SK-N-MC (cell line): ENCODE results near the gene RAB3IP.

Experiments used
- EZH2 ChIP-seq: fragments of 200-600 bp; sonication (generic); IDR thresholded peaks from one replicate; pipeline ENCODE4 v1.6.1; 2017; ENCODE audit warnings: antibody characterized with exemption
- POLR2AphosphoS5 ChIP-seq: IDR thresholded peaks from 2 replicates; pipeline ENCODE4 v1.6.1; 2012; ENCODE audit warnings: mild to moderate bottlenecking, low read depth, low read length, borderline replicate concordance

DNA sequence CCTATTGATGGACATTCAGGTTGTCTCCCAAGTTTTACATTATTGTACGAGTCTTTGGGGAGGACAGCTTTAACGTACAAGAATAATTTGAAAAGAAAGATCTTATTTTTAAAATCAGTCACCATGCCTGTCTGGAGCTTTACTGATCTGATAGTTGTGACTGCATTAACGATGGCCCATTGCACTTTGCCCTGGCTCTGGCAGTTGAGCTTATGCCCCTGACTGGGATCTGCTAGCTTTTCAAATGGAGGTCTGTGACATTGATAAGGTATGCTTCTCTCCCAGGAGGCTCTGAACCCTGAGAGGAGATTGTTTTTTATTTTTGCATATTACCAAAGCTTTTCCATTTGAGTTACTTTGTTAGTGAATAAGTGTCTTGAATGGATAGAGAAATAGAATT, 17.9 kb upstream of the RAB3IP start:
- TF ChIP-seq POLR2AphosphoS5: no peak
- TF ChIP-seq EZH2: no peak
